Lower leg skin (tissue), 3 donors: ENCODE results near the gene MFSD12.

Experiments used
- CTCF ChIP-seq, 3 donors: fragments of 450-650 bp; IDR thresholded peaks; one replicate each; pipeline ENCODE4 v1.5.1; 2016; ENCODE audit warnings: antibody characterized with exemption in 3 of 3, mild to moderate bottlenecking in 3 of 3, moderate library complexity in 2 of 3
- POLR2A ChIP-seq, 2 donors: fragments of 450-650 bp; IDR thresholded peaks; one replicate each; pipeline ENCODE4 v1.6.1; 2016 to 2017; ENCODE audit warnings: antibody characterized with exemption in 2 of 2, mild to moderate bottlenecking in 1 of 2, moderate library complexity in 1 of 2

DNA sequence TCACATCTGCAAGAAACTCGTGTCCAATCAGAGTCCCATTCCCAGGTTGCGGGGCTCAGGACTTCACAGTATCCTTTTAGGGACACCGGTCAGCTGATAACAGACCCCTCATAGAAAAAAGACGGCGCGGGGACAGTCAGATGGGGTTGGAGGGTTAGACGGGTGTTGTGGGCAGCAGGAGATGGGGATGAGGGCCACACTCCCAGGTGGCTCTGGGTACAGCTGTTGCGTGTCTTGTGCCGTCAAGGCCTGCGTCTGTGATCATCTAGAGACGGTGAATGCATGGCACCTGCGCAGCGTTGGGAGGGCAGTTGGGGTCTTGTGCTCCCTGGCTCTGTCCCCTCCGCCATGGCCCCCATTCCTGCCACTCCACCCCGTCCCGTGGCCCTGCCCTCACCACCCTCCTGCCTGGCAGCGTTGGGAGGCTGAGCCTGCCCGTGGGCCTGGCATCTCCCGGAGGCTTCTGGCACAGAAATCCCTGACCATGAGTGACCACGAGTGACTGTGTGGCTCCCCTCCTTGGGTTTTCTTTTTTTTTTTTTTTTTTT lies 32.4 kb downstream of the MFSD12 start:
- TF ChIP-seq CTCF (IDR thresholded peaks at IDR 0.05) (no peak), POLR2A (IDR thresholded peaks at IDR 0.05) (no peak)
